IPS-18c (cell line): ENCODE data around the gene UHRF2.

Experiments used
- H3K4me3 ChIP-seq: 2 replicates; pipeline ENCODE4 v1.7.0; 2013; ENCODE audit warnings: low read depth, mild to moderate bottlenecking, low read length, moderate library complexity; ENCODE audit not compliant: insufficient read depth
- H3K9me3 ChIP-seq: one replicate; pipeline ENCODE4 v1.6.1; 2013; ENCODE audit warnings: mild to moderate bottlenecking, low read length, moderate library complexity; ENCODE audit not compliant: control insufficient read depth, insufficient read depth

Gene UHRF2

DNA sequence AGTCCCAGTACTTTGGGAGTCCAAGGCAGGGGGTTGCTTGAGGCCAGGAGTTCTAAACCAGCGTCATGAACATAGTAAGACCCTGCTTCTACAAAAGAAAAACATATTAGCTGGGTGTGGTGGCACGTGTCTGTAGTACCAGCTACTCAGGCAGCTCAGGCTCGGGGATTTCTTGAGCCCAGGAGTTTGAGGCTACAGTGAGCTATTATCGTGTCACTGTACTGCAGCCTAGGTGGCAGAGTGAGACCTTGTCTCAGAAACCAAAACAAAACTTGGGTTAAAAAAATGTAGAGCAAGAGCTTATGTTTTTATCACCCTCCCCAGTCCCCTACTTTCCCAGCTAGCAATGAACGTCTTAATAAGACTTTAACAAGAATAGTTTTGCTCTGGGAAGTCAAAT is 46.7 kb downstream of the UHRF2 start:
- Histone ChIP-seq H3K9me3 (no peaks in the 10 kb centered on the region), H3K4me3 (no peak overlapping the region)

DNA sequence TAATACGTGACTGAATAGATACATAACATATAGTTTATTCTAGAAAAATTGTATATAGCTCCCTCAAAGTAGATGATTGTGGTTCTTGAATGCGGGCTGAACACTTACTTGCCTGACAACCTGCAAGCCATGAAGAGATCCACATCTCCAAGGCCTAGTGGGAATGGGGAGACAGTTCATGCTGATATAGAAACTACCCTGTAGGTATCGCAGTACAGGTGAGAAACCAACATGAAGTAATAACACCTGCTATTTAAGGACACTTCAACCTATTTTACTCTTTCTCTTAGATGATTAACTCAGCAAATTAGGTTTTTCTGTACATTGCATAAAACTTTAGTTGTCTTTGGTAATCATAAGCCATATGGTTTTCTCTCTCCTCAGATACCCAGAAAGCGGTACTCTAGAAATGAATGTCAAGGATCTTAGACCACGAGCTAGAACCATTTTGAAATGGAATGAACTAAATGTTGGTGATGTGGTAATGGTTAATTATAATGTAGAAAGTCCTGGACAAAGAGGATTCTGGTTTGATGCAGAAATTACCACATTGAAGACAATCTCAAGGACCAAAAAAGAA is 47.3 kb downstream of the UHRF2 start:
- H3K4me3 ChIP-seq, result no peak overlapping the region
- no peaks in the 10 kb centered on the region for H3K9me3 ChIP-seq

DNA sequence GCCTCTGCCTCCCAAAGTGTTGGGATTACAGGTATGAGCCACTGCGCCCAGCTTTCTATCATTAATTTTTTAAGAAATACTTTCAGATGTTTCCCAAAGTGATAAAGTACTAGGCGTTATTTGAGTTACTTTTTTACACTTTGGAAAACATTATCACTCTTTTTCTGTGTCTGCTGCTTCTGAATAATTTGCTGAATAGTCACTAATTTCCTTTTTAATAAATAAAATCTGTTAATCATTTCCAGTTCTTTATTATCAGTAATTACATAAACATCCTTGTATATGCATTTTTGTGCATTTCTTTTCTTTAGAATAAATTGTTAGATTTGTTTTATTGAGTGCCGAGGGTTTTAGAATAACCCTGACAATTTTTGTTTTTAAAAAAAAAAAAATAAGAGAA is 48.6 kb downstream of the UHRF2 start:
- Histone ChIP-seq H3K9me3 (no peaks in the 10 kb centered on the region), H3K4me3 (no peak overlapping the region)

DNA sequence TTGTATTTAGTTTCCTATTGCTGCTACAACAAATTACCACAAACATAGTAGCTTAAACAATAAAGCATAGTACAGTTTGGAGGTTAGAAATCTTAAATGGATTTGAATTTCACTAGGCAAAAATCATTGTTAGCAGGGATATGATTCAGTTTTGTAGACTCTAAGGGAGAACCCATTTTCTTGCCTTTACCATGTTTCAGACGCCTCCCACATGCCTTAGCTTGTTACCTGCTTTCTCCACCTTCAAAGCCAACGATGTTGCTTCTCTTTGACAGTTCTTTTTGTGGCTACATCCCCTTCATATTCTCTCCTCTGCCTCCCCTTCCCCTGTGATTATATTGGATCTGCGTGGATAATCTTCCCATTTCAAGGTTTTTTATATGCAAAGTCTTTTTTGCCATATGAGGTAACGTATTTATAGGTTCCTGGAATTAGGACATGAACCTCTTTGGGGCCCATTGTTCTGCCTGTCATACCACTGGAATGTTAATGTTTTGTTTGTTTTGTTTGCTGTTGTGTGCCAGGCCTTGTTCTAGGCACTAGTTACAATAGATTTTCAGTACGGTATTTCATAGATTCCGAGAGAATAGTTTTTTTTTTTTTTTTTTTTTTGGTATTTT is 54.1 kb downstream of the UHRF2 start:
- Histone ChIP-seq H3K9me3 (no peaks in the 10 kb centered on the region), H3K4me3 (no peak overlapping the region)

DNA sequence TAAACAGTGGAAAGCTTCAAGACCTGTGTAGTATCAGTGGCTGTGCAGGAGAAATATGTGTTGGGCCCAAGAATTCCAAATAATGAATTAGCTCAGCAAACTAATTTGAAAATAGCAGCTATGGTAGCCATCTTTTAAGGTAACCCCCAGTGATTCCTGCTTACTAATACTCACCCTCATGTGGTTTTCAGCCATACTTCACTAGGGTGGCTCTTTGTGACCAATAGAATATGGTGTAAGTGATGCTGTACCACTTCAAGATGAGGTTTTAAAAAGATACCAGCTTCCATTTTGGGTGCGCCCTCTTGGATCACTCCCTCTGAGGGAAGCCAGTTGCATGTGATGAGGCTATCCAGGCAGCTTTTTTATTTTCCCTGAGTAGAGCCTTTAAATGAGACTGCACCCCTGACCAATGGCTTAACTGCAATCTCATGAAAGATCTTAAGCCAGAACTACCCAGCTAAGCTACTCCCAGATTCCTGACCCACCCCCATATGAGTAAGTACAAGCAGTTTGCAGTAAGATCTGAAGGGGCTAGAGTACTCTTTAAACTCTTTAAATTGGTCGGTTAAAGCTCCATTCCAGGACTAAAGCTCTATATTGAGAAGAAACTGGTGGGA is 58.3 kb downstream of the UHRF2 start:
- Histone ChIP-seq H3K4me3 (no peak overlapping the region), H3K9me3 (no peaks in the 10 kb centered on the region)

- no peak overlapping the region for H3K4me3 ChIP-seq
- H3K9me3 ChIP-seq, result no peaks in the 10 kb centered on the region
Observed at GRCh38 chr9:6473151-6473550, 60.2 kb downstream of the UHRF2 start.

DNA sequence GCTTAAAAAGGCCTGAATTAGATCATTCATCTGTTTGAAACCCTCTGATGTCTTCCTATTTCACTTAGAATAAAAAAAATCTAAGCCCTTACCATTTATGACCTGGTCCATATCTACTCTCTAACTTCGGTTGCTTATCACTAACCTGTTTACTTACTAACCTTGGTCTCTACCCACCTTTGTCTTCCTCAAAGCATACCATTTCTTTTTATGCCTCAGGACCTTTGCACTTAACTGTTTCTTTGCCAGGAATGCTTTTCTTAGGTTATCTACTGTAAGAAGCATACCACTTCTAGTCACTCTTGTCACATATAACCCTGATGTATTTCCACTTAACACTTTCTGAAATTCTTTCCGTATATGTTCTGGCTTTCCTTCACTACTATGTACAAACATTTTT is 67.0 kb downstream of the UHRF2 start:
- no peak overlapping the region for H3K4me3 ChIP-seq
- H3K9me3 ChIP-seq, result no peaks in the 10 kb centered on the region

- Histone ChIP-seq H3K4me3 (no peak overlapping the region), H3K9me3 (no peaks in the 10 kb centered on the region)
Observed at GRCh38 chr9:6484210-6484609, 71.2 kb downstream of the UHRF2 start.

DNA sequence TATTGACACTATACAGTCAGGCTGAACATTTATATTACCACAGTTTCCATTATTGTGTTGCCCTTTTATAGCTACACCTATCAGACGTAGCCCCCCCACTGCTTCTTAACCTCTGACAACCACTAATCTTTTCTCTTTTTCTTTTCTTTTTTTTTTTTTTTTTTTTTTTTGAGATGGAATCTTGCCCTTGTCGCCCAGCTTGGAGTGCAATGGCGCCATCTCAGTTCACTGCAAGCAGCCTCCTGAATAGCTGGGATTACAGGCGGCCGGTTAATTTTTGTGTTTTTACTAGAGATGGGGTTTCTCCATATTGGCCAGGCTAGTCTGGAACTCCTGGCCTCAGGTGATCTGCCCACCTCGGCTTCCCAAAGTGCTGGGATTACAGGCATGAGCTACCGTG is 75.4 kb downstream of the UHRF2 start:
- no peaks in the 10 kb centered on the region for H3K9me3 ChIP-seq

GRCh38 chr9:6489099-6489498 is 76.1 kb downstream of the UHRF2 start:
- H3K4me3 ChIP-seq, result no peak overlapping the region
- H3K9me3 ChIP-seq, result no peaks in the 10 kb centered on the region

More for the DNA sequence above, 75.4 kb downstream of the UHRF2 start:
- no peak overlapping the region for H3K4me3 ChIP-seq

GRCh38 chr9:6490863-6491262 is 77.9 kb downstream of the UHRF2 start:
- no peak overlapping the region for H3K4me3 ChIP-seq
- no peaks in the 10 kb centered on the region for H3K9me3 ChIP-seq

- no peak overlapping the region for H3K4me3 ChIP-seq
- no peaks in the 10 kb centered on the region for H3K9me3 ChIP-seq
Observed at GRCh38 chr9:6495466-6495865, 82.5 kb downstream of the UHRF2 start.

DNA sequence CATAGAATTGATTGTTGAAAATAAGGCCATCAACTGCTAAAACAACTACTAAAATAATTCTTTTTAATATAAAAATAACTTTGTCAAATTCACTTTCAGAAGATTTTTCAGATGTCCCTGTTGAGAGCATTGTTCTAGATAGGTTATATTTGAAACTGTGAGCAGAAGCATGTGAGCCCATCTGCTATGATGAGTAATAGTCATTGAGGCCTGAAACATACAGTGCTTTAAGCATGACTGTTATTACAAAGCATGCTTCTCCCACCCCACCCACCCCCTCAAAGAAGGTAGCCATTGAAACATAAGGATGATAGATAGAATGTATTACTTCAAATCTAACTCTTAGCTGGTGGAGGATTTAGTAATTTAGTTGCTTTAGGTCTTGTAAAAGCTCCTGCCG is 86.0 kb downstream of the UHRF2 start:
- no peaks in the 10 kb centered on the region for H3K9me3 ChIP-seq
- no peak overlapping the region for H3K4me3 ChIP-seq

DNA sequence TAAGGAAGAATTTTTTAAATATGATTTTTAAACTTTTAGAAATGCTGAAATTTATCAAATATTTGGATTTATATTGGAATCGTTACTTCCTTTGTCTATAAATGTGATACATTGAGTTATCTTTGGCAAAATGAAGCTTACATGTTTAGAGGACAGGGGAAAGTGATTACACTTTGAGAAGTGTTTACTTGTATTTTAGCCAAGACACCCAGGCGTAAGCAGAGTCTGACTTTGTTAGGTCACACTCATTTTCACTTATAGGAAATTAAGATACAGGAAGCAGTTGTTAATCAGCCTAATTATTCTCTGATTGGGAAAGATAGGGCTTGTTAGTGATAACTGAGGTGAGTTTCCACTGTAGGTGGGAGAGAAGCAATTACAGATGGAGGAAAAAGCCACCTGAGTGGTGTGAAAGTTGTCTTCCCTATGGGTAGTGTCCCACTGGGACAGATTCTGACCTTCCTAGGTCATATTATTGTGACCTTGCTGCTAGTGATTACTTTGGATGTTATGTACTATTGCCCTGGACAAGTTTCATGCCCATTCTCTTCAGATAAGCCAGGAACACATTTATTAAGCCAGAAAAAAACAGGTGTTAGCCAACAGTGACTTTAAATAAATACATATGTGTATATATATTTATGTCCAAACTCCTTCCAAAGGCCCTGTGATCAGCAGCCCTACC is 88.7 kb downstream of the UHRF2 start:
- Histone ChIP-seq H3K9me3 (no peaks in the 10 kb centered on the region), H3K4me3 (no peak overlapping the region)

- Histone ChIP-seq H3K4me3 (no peak overlapping the region), H3K9me3 (no peaks in the 10 kb centered on the region)
Observed at GRCh38 chr9:6502399-6502798, 89.4 kb downstream of the UHRF2 start.

GRCh38 chr9:6506571-6506970 is 93.6 kb downstream of the UHRF2 start:
- Histone ChIP-seq H3K4me3 (no peak overlapping the region), H3K9me3 (no peaks in the 10 kb centered on the region)

DNA sequence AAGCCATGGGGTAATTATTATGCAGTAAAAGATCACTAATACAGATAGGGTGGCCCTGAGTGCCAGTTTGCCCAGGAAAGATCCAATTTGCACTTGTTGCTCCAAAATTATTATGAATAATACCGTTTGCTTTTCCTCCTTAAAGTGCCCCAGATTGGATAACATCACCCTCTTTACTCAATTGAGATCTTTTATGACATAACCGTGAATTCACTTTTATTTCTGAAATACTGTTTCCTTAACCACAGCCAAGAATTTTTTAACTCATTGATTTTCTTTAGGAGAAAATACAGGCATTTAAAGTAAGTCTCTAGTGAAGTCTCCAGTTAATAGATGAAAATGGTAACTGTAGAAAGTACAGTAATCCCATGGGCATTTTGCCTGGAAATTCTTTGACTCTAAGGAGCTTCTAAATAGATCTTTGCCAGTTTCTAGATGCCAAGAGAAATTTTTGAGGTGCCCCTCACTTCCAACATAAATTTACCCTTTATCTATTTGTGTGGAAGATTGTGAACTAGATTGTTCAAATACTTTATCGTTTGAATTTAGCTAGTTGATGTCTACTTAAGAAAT is 99.2 kb downstream of the UHRF2 start:
- no peaks in the 10 kb centered on the region for H3K9me3 ChIP-seq
- no peak overlapping the region for H3K4me3 ChIP-seq

GRCh38 chr9:6522263-6522662 is 109.3 kb downstream of the UHRF2 start:
- Histone ChIP-seq H3K4me3 (no peak overlapping the region), H3K9me3 (no peaks in the 10 kb centered on the region)
